ENCODE results near the gene TMEM267. TPM values are rescaled to one million over a fixed set of nuclear protein-coding genes. Genes with fewer than 3 reads are reported as not detected.

The TMEM267 gene
- polyA plus RNA-seq, 1 donor from 2014 or later = 8.0 TPM

GRCh38 chr5:43437062-43437660 lies 46.5 kb downstream of the TMEM267 start:
- Histone ChIP-seq H4K20me1 (ENCODE audit: insufficient read depth) (no peaks in the 10 kb centered on the region), H2AFZ (ENCODE audit: low read depth, low read length) (no peak overlapping the region), H3K4me3 (ENCODE audit: low read length) (no peak overlapping the region), H3K4me2 (ENCODE audit: low read length) (no peak overlapping the region), H3K79me2 (replicated peaks; ENCODE audit: insufficient read depth, low read length) (no peaks in the 10 kb centered on the region), H3K9me2 (ENCODE audit: insufficient read depth, low read length) (no peaks in the 10 kb centered on the region), H3K27me3 (ENCODE audit: insufficient read depth, low read depth, low read length) (no peaks in the 10 kb centered on the region), H3F3A (ENCODE audit: insufficient read depth, low read length, poor library complexity, severe bottlenecking) (no peaks in the 10 kb centered on the region), H3K36me3 (ENCODE audit: insufficient read depth, low read length) (no peaks in the 10 kb centered on the region), H3K27ac (ENCODE audit: low read length) (no peak overlapping the region), H3K9ac (ENCODE audit: low read length) (no peak overlapping the region), H3K9me3 (ENCODE audit: low read length) (no peaks in the 10 kb centered on the region)
- TF ChIP-seq MXI1 (conservative IDR thresholded peaks at IDR 0.05; ENCODE audit: poor library complexity, severe bottlenecking) (no peak), EP300 (conservative IDR thresholded peaks at IDR 0.05; ENCODE audit: poor library complexity, severe bottlenecking) (no peak), EZH2 (IDR thresholded peaks at IDR 0.05; ENCODE audit: borderline replicate concordance, insufficient read depth, low read length, poor library complexity, severe bottlenecking) (no peak), SMC3 (conservative IDR thresholded peaks at IDR 0.05; ENCODE audit: poor library complexity) (no peak), TAF1 (IDR thresholded peaks at IDR 0.05; ENCODE audit: low read depth) (no peak), CTCF (IDR thresholded peaks at IDR 0.05; ENCODE audit: poor library complexity, severe bottlenecking) (no peak)
- TF ChIP-seq, protein P1, sequence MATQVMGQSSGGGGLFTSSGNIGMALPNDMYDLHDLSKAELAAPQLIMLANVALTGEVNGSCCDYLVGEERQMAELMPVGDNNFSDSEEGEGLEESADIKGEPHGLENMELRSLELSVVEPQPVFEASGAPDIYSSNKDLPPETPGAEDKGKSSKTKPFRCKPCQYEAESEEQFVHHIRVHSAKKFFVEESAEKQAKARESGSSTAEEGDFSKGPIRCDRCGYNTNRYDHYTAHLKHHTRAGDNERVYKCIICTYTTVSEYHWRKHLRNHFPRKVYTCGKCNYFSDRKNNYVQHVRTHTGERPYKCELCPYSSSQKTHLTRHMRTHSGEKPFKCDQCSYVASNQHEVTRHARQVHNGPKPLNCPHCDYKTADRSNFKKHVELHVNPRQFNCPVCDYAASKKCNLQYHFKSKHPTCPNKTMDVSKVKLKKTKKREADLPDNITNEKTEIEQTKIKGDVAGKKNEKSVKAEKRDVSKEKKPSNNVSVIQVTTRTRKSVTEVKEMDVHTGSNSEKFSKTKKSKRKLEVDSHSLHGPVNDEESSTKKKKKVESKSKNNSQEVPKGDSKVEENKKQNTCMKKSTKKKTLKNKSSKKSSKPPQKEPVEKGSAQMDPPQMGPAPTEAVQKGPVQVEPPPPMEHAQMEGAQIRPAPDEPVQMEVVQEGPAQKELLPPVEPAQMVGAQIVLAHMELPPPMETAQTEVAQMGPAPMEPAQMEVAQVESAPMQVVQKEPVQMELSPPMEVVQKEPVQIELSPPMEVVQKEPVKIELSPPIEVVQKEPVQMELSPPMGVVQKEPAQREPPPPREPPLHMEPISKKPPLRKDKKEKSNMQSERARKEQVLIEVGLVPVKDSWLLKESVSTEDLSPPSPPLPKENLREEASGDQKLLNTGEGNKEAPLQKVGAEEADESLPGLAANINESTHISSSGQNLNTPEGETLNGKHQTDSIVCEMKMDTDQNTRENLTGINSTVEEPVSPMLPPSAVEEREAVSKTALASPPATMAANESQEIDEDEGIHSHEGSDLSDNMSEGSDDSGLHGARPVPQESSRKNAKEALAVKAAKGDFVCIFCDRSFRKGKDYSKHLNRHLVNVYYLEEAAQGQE (IDR thresholded peaks at IDR 0.05; ENCODE audit: borderline replicate concordance) = no peak

DNA sequence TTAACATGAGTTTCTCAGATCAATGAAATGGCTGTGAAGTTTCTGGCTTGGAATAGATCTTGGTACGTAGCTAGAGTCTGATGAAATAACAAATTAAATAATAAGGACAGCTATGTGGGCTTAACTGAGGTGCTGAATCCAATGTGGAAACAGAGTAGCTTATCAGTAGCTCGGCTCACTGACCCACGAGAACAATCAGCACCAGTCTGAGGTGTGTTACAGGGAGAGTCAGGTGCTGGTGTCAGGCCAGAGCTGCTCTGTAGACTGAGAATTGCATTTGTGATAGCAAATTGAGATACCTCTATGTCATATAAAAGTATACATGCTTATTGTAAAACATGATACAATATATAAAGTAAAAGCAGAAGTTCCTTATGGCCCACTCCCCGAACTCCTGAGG lies 50.3 kb downstream of the TMEM267 start:
- Histone ChIP-seq H3F3A (ENCODE audit: insufficient read depth, low read length, poor library complexity, severe bottlenecking) (no peaks in the 10 kb centered on the region), H3K27ac (ENCODE audit: low read length) (no peak overlapping the region), H3K9me3 (ENCODE audit: low read length) (no peaks in the 10 kb centered on the region), H3K9me2 (ENCODE audit: insufficient read depth, low read length) (no peaks in the 10 kb centered on the region), H3K9ac (ENCODE audit: low read length) (no peak overlapping the region), H3K79me2 (replicated peaks; ENCODE audit: insufficient read depth, low read length) (no peaks in the 10 kb centered on the region), H3K4me2 (ENCODE audit: low read length) (no peak overlapping the region), H4K20me1 (ENCODE audit: insufficient read depth) (no peaks in the 10 kb centered on the region), H3K27me3 (ENCODE audit: insufficient read depth, low read depth, low read length) (no peaks in the 10 kb centered on the region), H3K4me3 (ENCODE audit: low read length) (no peak overlapping the region), H2AFZ (ENCODE audit: low read depth, low read length) (no peak overlapping the region), H3K36me3 (ENCODE audit: insufficient read depth, low read length) (no peaks in the 10 kb centered on the region)
- no peak for TF ChIP-seq TAF1 (IDR thresholded peaks at IDR 0.05; ENCODE audit: low read depth)
- no peak for TF ChIP-seq EP300 (conservative IDR thresholded peaks at IDR 0.05; ENCODE audit: poor library complexity, severe bottlenecking)
- no peak for TF ChIP-seq POLR2AphosphoS5 (IDR thresholded peaks at IDR 0.05)
- TF ChIP-seq CTCF (IDR thresholded peaks at IDR 0.05; ENCODE audit: poor library complexity, severe bottlenecking) = no peak
- TF ChIP-seq SMC3 (conservative IDR thresholded peaks at IDR 0.05; ENCODE audit: poor library complexity) = no peak
- TF ChIP-seq EZH2 (IDR thresholded peaks at IDR 0.05; ENCODE audit: borderline replicate concordance, insufficient read depth, low read length, poor library complexity, severe bottlenecking) = no peak
- no peak for TF ChIP-seq RAD21 (conservative IDR thresholded peaks at IDR 0.05)
- TF ChIP-seq MXI1 (conservative IDR thresholded peaks at IDR 0.05; ENCODE audit: poor library complexity, severe bottlenecking) = no peak
- TF ChIP-seq, protein P1 (IDR thresholded peaks at IDR 0.05; ENCODE audit: borderline replicate concordance) = no peak

Data from neural cell (in vitro differentiated cells).